HepG2 (cell line): ENCODE data around the gene TAPBP. TPM values are rescaled to one million over a fixed set of nuclear protein-coding genes. Genes with fewer than 3 reads are reported as not detected.

Source experiments
- ATAC-seq: fragments of 200-7000 bp; cut with Tn5 transposase; 3 replicates; pipeline ENCODE4 v1.9.1; 2020; ENCODE audit warnings: mild to moderate bottlenecking, moderate library complexity
- BruUV-seq: library from RNA; stranded (reverse); fragments of 400-500 nt; replicated peaks from 2 replicates; lab custom pipeline; 2021; lab: Mats Ljungman, UMichigan
- CTCF ChIA-PET: fragments of 300-600 bp; formaldehyde crosslinking; extraction: SDS; loops from one replicate; lab custom pipeline; 2021; ENCODE audit warnings: low total read pairs, inconsistent platforms, low intra/inter-chr PET ratio; lab: Yijun Ruan, JAX
- POLR2A ChIA-PET: fragments of 350-600 bp; sonication (Branson Sonifier 250); formaldehyde crosslinking; loops from one replicate; lab custom pipeline; 2020; ENCODE audit warnings: antibody characterized with exemption, inconsistent platforms; lab: Yijun Ruan, JAX
- DNase-seq: peaks from one replicate; pipeline ENCODE4 v3.0.0-alpha.2; 2015; ENCODE audit warnings: low spot score
- FAIRE-seq: peaks from 3 replicates; lab custom pipeline; 2011; peaks lifted over from hg19 to GRCh38; lab: Jason Lieb, UNC
- H2AFZ ChIP-seq: one replicate; pipeline ENCODE4 v1.6.1; 2011; ENCODE audit warnings: low read length, inconsistent platforms
- H3K27ac ChIP-seq: fragments of 300-600 bp; 3 replicates; pipeline ENCODE4 v1.8.0; 2011; ENCODE audit warnings: mixed run types, mild to moderate bottlenecking, mixed read lengths, low read length, inconsistent platforms; ENCODE audit not compliant: insufficient read depth; ENCODE audit errors: extremely low read length
- H3K27me3 ChIP-seq, 2 experiments: fragments of 200-600 bp in 1 of 2; 2 replicates in 1 of 2; 3 replicates in 1 of 2; pipeline versions ENCODE4 v1.6.0 to v1.8.0; 2011; ENCODE audit warnings: low read length in 2 of 2, mild to moderate bottlenecking in 2 of 2, moderate library complexity in 2 of 2, inconsistent platforms in 1 of 2; ENCODE audit not compliant: insufficient read depth in 2 of 2, control insufficient read depth in 1 of 2
- H3K36me3 ChIP-seq, 2 experiments: fragments of 200-600 bp in 1 of 2; replicated peaks in 1 of 2; 2 replicates in 1 of 2; 3 replicates in 1 of 2; pipeline versions ENCODE4 v1.5.1 to v1.8.0; 2011; ENCODE audit warnings: low read length in 2 of 2, inconsistent platforms in 1 of 2; ENCODE audit not compliant: insufficient read depth in 2 of 2, control insufficient read depth in 1 of 2
- H3K4me1 ChIP-seq: 2 replicates; pipeline ENCODE4 v1.5.1; 2012; ENCODE audit warnings: low read length, inconsistent platforms; ENCODE audit not compliant: insufficient read depth
- H3K4me2 ChIP-seq: 2 replicates; pipeline ENCODE4 v1.6.0; 2011; ENCODE audit warnings: low read depth, low read length, inconsistent platforms
- H3K4me3 ChIP-seq, 3 experiments: fragments of 200-600 bp in 1 of 3; sonication (generic), shearing (Covaris generic) in 1 of 3; replicated peaks in 1 of 3; 2 replicates each; pipeline ENCODE4 v1.5.1; 2011 to 2016; ENCODE audit warnings: low read length in 3 of 3, inconsistent platforms in 2 of 3, low read depth in 2 of 3, mild to moderate bottlenecking in 2 of 3, control low read depth in 1 of 3, mixed read lengths in 1 of 3; ENCODE audit not compliant: insufficient read depth in 1 of 3
- H3K79me2 ChIP-seq: one replicate; pipeline ENCODE4 v1.6.1; 2011; ENCODE audit warnings: low read length, inconsistent platforms; ENCODE audit not compliant: insufficient read depth
- H3K9ac ChIP-seq: 2 replicates; pipeline ENCODE4 v1.6.0; 2011; ENCODE audit warnings: mild to moderate bottlenecking, low read depth, low read length, inconsistent platforms; ENCODE audit not compliant: insufficient read depth
- H3K9me3 ChIP-seq: 2 replicates; pipeline ENCODE4 v1.5.1; 2012; ENCODE audit warnings: mild to moderate bottlenecking, low read length
- H4K20me1 ChIP-seq: 2 replicates; pipeline ENCODE4 v1.6.0; 2011; ENCODE audit warnings: inconsistent platforms, mild to moderate bottlenecking, low read length, moderate library complexity; ENCODE audit not compliant: insufficient read depth
- GFI1 ChIP-seq: sonication (generic); formaldehyde crosslinking; IDR thresholded peaks from 2 replicates; pipeline ENCODE4 v1.5.0; 2020; ENCODE audit warnings: missing genetic modification reagents, mild to moderate bottlenecking, borderline replicate concordance
- SMARCE1 ChIP-seq: fragments of 450-650 bp; IDR thresholded peaks from 2 replicates; pipeline ENCODE4 v1.6.1; 2017; ENCODE audit warnings: borderline replicate concordance
- ZC3H13 ChIP-seq: sonication (generic); formaldehyde crosslinking; IDR thresholded peaks from 2 replicates; pipeline ENCODE4 v1.8.1; 2023; ENCODE audit warnings: mild to moderate bottlenecking, missing genetic modification reagents, moderate library complexity
- ZNF605 ChIP-seq: sonication (generic); formaldehyde crosslinking; IDR thresholded peaks from 2 replicates; pipeline ENCODE4 v1.8.0; 2022; ENCODE audit warnings: mild to moderate bottlenecking, missing genetic modification reagents
- WGBS: methylation state at CpG from one replicate; pipeline ENCODE4 v1.1.6; 2017; ENCODE audit warnings: low lambda C conversion rate; 5-methylcytosine and 5-hydroxymethylcytosine counted together
- in situ Hi-C: cut with HindIII; loops from 2 replicates; pipeline ENCODE4 v1.10.0; 2017; ENCODE audit warnings: low pct_unique_long_range_greater_than_20kb; ENCODE audit not compliant: extremely low pct_ligation_motif_present
- intact Hi-C: fragments of 100-400 bp; cut with micrococcal nuclease; formaldehyde crosslinking; loops from one replicate; pipeline ENCODE4 v1.10.0; 2022; ENCODE audit not compliant: unreplicated experiment
- polyA plus RNA-seq, 8 experiments: library from polyadenylated mRNA; depleted of rRNA in 3 of 8; stranded (reverse) in 7 of 8; unstranded in 1 of 8; fragments of >200 nt; fragmentation: Illumina TruSeq in 4 of 8; extraction: Trizol in 4 of 8; gene quantifications; 2 replicates each; pipeline versions ENCODE4 v1.2.1 to v1.2.3, GENCODE V29; 2011 to 2016; ENCODE audit warnings: low read depth in 4 of 8, missing spikeins in 1 of 8, mixed read lengths in 1 of 8; ENCODE audit not compliant: insufficient read depth in 1 of 8
- total RNA-seq, 5 experiments: library from RNA; depleted of rRNA; stranded (reverse); fragments of >200 nt; fragmentation: Illumina TruSeq; extraction: Trizol; gene quantifications; 2 replicates each; pipeline ENCODE4 v1.2.3, GENCODE V29; 2016; ENCODE audit warnings: low read depth in 1 of 5
- TF ChIP-seq, protein P1 (sequence below): sonication (generic); formaldehyde crosslinking; IDR thresholded peaks from 2 replicates; pipeline ENCODE4 v1.4.0; 2020; ENCODE audit warnings: missing genetic modification reagents, borderline replicate concordance
- TF ChIP-seq, protein P2 (sequence below): sonication (generic); formaldehyde crosslinking; IDR thresholded peaks from 2 replicates; pipeline ENCODE4 v1.4.0; 2020; ENCODE audit warnings: missing genetic modification reagents, borderline replicate concordance
- TF ChIP-seq, protein P3 (sequence below): sonication (generic); formaldehyde crosslinking; IDR thresholded peaks from 2 replicates; pipeline ENCODE4 v1.5.1; 2020; ENCODE audit warnings: mild to moderate bottlenecking, moderate library complexity, missing genetic modification reagents

Gene TAPBP
- total and polyA plus RNA-seq, 2 of the 13 experiments (the other 11 are each of a cell fraction or from before 2014, with no cell fraction given), result 27.4 to 32.3 TPM

DNA sequence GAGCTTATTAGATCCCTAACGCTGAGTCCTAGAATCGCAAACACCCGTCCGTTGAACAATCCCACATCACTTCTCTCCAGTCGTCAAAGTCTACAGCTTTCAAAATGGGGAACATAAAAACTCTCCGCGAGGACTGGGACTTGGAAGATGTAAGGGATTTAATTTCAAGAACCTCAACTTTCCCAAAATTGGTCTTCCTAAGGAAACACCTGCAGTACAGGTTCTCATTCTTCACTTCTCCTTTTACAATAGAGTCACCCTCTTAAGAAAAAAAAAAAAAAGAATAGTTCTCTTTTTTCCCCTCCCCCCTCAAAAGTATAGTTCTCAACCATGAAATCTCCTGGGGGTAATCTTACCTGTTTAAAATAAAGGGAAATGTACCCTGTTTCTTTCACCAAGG lies 10.2 kb upstream of the TAPBP start:
- no peak for ATAC-seq
- Histone ChIP-seq H3K27ac (no peak overlapping the region), H2AFZ (peak overlapping the region; percentile 85), H3K9me3 (no peaks in the 10 kb centered on the region), H3K9ac (peak overlapping the region; percentile 43), H4K20me1 (no peaks in the 10 kb centered on the region), H3K27me3 (no peaks in the 10 kb centered on the region; a peak in 2 of 5 replicates), H3K79me2 (peaks cover 22% of the 10 kb centered on the region), H3K4me3 (peak overlapping the region; percentile 53 to 88 (median 76)), H3K4me1 (peaks cover 40% of the 10 kb centered on the region), H3K36me3 (peaks cover 3 to 24% of the 10 kb centered on the region in 2 experiments), H3K4me2 (peak overlapping the region; percentile 90)
- no peak for DNase-seq
- no peak for FAIRE-seq
- POLR2A ChIA-PET, result no interaction called here
- TF ChIP-seq ZNF605 (CRISPR knock-in tag) (no peak), SMARCE1 (no peak), GFI1 (CRISPR knock-in tag) (no peak), ZC3H13 (CRISPR knock-in tag) (no peak)
- TF ChIP-seq, protein P1, sequence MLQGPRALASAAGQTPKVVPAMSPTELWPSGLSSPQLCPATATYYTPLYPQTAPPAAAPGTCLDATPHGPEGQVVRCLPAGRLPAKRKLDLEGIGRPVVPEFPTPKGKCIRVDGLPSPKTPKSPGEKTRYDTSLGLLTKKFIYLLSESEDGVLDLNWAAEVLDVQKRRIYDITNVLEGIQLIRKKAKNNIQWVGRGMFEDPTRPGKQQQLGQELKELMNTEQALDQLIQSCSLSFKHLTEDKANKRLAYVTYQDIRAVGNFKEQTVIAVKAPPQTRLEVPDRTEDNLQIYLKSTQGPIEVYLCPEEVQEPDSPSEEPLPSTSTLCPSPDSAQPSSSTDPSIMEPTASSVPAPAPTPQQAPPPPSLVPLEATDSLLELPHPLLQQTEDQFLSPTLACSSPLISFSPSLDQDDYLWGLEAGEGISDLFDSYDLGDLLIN (CRISPR knock-in tag), result no peak
- TF ChIP-seq, protein P2, sequence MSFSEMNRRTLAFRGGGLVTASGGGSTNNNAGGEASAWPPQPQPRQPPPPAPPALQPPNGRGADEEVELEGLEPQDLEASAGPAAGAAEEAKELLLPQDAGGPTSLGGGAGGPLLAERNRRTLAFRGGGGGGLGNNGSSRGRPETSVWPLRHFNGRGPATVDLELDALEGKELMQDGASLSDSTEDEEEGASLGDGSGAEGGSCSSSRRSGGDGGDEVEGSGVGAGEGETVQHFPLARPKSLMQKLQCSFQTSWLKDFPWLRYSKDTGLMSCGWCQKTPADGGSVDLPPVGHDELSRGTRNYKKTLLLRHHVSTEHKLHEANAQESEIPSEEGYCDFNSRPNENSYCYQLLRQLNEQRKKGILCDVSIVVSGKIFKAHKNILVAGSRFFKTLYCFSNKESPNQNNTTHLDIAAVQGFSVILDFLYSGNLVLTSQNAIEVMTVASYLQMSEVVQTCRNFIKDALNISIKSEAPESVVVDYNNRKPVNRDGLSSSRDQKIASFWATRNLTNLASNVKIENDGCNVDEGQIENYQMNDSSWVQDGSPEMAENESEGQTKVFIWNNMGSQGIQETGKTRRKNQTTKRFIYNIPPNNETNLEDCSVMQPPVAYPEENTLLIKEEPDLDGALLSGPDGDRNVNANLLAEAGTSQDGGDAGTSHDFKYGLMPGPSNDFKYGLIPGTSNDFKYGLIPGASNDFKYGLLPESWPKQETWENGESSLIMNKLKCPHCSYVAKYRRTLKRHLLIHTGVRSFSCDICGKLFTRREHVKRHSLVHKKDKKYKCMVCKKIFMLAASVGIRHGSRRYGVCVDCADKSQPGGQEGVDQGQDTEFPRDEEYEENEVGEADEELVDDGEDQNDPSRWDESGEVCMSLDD (CRISPR knock-in tag), result no peak
- TF ChIP-seq, protein P3, sequence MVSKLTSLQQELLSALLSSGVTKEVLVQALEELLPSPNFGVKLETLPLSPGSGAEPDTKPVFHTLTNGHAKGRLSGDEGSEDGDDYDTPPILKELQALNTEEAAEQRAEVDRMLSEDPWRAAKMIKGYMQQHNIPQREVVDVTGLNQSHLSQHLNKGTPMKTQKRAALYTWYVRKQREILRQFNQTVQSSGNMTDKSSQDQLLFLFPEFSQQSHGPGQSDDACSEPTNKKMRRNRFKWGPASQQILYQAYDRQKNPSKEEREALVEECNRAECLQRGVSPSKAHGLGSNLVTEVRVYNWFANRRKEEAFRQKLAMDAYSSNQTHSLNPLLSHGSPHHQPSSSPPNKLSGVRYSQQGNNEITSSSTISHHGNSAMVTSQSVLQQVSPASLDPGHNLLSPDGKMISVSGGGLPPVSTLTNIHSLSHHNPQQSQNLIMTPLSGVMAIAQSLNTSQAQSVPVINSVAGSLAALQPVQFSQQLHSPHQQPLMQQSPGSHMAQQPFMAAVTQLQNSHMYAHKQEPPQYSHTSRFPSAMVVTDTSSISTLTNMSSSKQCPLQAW (CRISPR knock-in tag), result no peak
- intact Hi-C loops, result no loop called here
- in situ Hi-C loops, result no loop called here
- 42% methylated on average over 7 of the region's 7 CpGs for WGBS
- CTCF ChIA-PET, result no interaction called here
- BruUV-seq, result no TSS peak
